ENCODE results near the gene MBOAT7.
A peak's percentile ranks its signal among the peaks of the same experiment; 100 is the strongest.

The MBOAT7 gene

DNA sequence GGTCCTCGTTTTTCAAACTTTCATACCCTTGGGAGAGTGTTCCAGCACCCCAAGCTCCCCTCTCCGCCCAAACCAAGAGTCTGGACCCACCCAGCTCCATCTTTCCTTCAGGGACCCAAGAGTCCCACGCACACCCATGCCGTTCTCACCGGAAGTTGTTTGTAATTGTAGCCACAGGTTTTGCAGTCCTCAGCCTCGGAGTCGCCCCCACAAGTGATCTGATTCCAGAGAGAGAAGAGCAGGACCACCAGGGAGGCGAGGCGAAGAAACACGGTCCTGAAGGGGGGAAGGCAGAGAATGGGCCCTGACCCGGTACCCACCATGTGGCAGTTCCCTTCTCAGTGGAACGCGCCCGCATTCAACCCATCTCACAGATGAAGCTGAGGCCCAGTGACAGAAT lies 26.5 kb downstream of the MBOAT7 start:
- no peak for DNase-seq (ENCODE audit: low read depth in 2 of 2)

DNA sequence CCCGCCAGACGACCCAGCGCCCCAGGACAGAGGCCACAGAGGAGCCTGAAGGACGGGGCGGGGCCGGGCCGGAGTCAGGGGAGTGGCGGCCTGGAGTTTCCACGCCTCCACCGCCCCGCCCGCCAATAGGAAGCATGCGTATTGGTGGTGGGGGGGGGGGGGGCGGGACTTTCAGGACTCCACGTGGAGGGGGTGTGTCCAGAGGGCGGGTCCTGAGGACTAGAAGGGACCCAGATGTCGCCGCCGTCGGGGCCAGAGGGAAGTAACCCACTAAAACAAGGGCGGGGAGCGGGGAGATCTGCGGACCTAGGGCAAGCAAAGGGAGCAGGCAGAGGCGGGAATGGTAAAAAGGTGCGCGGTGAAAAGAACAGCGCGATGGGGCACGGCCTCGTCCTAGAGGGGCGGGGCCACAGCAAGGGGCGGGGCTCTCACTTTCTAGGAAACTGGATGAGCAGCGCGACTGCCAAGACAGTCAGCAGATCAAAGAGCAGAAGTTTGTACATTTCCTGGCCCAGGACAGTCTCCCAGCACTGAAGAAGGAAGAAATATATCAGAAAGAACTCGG lies 27.1 kb downstream of the MBOAT7 start:
- peak; percentile 80 to 85 for DNase-seq (ENCODE audit: low read depth in 2 of 2)

DNA sequence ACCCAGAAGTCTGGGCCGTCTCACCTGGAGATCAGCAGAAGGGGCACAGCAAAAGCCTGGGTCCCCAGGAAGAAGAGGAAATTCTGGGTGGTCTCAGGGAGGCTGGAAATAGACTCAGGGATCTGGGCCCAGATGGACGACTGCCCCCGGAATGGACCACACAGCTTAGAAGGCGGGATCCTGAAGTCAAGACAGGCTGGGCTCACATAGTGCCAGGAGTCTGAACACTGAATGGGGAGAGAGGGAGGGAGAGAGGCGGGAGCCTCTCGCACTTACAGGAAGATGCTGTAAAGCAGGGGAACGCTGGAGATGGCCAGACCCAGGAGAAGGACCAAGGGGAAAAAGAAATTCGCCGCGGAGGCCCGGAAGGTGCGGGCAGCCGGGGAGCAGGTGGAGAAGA lies 28.5 kb downstream of the MBOAT7 start:
- no peak for DNase-seq (ENCODE audit: low read depth in 2 of 2)

DNA sequence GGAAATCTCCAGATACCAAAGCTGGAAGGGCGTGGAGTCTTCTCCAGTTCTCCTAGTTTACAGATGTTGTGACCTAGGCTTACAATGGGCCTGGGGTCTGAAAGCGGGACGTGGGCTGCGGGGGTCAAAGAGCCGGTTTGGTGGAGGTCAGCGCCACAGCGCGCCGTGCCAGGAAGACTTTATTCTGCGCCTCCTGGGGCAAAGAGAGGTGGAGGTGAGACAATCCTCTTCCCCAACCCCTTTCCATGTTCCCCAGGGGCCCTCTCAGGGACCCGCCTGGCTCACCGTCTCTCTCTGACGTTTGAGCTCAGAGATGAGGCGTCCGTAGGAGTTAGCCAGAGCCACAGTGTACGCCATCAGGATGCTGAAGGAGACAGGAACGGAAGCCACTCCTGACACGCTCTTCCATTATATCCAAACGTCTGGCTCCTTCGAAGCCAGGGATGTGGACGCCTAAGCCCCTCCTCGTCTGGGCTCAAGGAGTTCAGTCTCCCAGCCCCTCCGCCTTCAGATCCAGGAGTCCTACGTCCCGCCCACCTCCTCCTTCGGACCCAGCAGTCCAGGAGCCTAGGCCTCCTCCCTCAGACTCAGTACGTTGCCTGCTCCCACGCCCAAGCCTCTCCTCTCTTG lies 29.1 kb downstream of the MBOAT7 start:
- no peak for DNase-seq (ENCODE audit: low read depth in 2 of 2)

DNA sequence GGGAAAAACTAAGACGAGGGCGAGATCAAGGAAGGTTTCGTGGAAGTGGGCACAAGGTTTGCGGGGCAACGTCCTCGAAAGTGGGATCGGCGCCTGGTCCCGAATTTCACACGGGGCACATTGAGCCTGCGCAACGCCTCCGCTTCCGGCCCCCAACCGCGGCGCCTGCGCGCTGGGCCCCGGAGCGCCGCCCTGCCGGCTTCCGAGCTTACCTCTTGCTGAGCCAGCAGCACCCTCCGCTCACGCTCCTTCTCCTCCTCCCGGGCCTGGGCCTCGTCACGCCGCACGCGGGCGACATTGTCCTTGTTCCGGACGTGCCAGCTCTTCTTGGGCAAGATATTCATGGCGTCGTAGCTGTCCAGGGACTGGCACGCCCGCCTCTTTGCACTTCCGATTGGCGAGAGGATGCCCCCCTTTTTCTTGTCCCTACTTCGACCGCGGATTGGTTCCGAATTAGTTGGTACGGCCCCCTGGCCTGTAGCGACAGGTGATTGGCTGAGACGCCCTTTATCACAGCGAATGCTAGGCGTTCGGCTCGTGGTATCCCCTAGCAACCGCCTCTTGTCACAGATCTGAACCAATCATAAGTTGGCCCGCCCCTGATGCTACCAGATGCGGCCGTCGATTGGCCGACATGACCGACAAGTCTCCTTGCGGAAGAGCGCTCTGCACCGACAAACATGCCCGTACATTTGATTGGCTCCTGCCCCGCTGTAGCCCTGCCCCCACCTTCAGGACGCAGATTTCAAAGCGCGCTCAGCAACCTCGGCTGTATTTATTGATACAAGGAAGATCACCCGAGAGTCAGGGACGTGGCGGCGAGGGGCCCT lies 29.8 kb downstream of the MBOAT7 start, which contains the start of gene LENG1:
TSS of gene LENG1 (minus strand) at position 370 of the 830 bp plus-strand sequence. CDS start at position 344, 26 bp downstream.
- DNase-seq (ENCODE audit: low read depth in 2 of 2), result peak; percentile 93 to 97

DNA sequence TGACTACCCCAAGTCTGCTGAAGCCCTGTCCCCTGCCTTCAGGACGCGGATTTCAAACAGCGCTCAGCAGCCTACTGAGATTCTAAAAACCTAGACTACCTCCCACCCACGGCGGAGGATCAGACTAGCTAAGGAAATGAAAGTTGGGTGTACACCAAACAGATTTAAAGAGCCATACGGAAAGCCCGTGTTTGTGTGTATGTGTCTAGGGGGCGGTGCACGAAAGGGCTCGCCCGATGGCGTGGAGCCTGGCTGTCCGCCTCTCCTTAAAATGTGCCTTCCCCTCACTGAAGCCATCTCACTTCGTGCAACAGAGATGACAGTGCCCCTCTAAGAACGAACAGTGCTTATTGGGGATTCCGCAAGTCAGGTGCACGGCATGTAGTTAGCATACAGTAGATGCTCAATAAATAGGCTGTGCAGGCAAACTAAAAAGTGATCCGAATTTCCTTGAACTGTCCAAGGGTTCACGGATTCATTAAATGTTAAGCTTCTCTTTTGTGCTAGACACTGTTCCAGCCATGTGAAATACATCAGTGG lies 30.5 kb downstream of the MBOAT7 start:
- no peak for DNase-seq (ENCODE audit: low read depth in 2 of 2)

DNA sequence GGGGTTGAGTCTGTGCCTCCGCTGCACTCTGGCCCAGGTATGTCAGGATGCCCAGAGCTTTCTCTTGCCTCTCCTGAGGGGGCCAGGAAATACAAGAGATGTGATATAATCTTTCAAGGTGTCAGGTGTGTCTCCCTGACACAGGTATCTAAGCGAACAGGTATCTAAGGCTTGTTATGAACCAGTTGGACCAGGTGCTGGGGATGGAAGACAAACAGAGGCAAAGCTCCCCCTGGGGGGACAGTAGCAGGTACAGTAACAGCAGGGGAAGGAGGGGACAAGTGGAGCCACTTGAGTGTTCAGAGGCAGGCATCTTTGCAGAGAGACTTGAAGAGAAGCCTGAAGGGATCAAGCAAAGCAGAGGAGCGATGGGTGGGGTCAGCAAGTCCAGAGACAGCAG lies 32.4 kb downstream of the MBOAT7 start:
- no peak for DNase-seq (ENCODE audit: low read depth in 2 of 2)

DNA sequence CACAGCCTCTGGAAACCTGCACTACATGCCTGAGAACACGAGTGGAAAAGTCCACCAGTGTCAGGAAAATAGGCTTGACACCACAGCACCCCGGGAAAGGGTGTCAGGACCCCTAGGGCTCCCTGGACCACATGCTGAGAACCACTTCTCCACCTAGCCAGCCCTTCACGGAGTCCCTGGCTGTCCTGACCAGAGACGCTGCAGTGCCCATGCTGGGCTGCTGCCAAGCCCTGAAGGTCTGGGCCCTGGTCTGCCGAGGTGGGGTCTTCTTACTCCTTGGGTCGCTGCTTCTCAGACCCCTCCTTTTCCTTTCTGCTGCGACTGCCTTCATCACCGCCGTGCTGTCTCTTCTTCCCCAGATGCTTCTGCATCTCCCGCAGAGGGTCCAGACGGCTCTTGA lies 32.9 kb downstream of the MBOAT7 start:
- no peak for DNase-seq (ENCODE audit: low read depth in 2 of 2)

DNA sequence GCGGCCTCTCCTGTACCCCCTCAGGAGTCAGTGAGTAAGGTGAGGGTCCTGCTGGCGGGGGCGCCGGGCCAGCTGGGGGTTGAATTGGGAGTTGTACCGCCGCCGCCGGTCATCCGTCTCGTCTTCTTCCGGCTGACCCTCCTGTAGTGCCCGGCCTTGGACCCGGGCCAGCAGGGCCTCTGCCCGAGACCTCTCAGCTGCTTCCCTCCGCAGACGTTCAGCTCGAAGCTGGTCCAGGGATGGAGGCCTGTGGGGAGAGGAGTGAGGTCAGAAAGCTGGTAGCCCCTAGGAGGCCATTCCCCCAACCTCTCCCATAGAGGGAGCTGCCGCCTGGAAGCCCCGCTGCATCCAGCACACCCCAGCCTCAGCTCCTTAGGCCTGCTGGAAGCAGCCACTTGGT lies 33.7 kb downstream of the MBOAT7 start:
- no peak for DNase-seq (ENCODE audit: low read depth in 2 of 2)

DNA sequence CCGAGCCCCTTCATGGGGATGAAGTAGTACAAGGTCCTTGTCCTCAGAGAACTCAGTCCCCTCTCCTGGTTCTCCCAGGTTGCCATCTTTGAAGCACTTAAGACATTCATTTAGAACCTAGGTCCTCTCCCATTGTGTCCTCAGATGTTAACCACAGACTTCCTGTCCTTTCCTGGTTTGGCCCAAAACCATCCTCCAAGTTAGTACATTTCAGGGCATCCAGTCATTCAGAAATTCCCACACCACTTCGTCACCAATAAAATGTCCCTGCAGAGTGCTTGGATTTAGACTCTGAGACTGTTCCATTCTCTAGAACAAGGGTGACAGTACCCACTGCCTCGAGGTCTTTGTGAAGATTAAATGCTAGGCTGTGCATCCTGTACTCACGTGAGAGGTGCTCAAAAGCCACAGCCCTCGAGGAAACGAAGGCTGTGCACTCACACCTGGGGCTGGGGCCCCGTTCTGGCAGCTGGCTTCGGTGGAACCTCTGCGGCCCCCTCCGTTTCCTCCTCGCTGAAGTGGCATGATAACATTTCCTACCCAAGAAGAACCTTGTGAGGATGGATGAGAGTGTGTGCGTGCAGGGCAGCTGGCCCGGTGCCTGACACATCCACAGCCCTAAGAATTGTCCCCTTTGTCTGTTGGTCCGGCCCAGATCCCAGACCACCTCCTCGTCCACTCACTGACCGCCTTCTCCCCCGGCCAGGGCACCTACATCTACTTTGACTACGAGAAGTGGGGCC lies 34.6 kb downstream of the MBOAT7 start:
- DNase-seq (ENCODE audit: low read depth in 2 of 2), result no peak

DNA sequence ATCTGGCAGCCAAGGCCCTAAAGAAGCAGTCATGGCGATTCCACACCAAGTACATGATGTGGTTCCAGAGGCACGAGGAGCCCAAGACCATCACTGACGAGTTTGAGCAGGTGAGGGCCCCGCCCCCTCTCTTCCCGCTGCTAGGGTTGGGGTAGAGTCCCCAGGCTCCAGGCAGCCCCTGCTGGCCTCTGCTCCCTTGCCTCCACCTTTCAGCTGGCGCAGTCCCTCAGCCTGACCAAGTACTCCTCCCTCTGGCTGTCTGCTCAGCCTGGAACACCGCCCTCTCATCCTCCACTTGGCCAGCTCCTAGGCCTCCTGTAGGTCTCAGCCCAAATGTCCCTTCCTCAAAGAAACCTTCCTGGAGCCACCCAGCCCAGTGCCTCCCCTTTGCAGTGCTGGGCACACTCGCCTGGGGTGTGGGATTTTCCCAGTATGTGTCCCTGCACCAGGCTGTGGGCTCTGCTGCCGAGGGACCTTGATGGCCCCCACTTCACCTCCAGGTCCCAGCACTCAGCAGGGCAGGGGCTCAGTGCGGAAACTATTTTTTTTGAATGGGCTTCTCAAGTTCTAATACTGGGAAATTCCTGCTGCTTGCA lies 35.6 kb downstream of the MBOAT7 start:
- no peak for DNase-seq (ENCODE audit: low read depth in 2 of 2)

DNA sequence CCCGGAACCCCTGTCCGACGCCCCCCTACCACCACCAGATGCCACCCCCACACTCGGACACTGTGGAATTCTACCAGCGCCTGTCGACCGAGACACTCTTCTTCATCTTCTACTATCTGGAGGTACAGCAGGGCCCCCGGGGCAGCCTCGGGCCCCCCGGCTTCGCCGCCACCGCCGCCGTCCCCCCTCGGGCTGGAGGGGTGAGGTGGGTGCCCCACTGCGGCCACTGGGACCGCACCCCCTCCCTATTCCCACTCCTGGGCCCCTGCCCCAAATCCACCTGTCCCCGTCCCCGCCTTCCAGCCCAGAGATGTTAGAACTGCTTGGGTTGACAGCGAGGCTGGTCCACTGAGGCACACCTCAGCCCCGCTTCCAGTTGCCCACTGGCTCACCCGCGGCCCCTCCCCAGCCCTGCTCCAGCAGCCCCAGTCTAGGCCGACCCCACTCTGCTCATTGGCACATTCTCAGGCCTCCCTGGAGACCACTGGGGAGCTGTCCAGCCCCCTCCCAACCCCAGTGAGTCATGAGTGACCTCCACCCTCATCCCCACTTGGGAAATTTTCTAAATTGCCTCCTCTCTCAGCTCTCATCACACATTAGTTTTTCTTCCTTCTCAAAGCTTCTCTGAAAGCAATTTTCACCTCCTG lies 36.4 kb downstream of the MBOAT7 start:
- DNase-seq (ENCODE audit: low read depth in 2 of 2), result no peak

DNA sequence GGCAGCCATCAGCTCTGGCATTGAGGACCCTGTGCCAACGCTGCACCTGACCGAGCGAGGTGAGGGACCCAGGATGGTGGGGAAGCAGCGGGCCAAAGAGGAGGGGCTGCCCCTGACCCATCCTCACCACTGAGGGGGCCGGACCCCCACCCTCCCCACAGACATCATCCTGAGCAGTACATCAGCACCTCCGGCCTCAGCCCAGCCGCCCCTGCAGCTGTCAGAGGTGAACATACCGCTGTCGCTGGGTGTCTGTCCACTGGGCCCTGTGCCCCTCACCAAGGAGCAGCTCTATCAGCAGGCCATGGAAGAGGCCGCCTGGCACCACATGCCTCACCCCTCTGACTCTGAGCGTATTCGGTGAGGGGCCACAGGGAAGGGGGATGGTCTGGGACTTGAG lies 37.1 kb downstream of the MBOAT7 start:
- DNase-seq (ENCODE audit: low read depth in 2 of 2), result no peak

DNA sequence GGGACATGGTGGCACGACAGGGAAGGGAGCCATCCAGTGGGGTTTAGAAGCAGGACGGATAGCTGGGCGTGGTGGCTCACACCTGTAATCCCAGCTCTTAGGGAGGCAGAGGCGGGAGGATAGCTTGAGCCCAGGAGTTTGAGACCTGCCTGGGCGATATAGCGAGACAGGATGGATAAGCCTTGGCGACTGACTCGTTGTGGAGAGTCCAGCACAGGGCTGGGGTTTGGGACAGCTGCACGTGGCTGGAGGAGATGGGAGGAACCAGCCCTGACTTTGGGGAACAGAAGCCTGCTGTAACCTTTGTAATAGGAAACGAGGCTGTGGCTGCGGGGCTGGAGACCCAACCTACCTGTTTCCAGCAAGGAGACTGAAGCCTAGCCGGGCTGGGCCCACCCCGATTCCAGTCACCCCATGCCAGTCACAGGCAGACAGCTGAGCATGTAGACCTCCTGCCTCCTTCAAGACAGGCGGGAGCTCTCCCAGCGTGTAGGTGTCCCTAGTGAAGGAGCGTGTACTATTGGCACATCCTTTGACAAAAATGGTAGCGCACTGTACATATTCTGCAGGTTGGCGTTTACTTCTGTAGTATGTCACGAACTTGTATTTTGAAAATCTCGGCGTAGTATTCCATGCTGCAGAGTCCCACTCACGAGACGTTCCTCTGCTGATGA lies 37.9 kb downstream of the MBOAT7 start:
- no peak for DNase-seq (ENCODE audit: low read depth in 2 of 2)

DNA sequence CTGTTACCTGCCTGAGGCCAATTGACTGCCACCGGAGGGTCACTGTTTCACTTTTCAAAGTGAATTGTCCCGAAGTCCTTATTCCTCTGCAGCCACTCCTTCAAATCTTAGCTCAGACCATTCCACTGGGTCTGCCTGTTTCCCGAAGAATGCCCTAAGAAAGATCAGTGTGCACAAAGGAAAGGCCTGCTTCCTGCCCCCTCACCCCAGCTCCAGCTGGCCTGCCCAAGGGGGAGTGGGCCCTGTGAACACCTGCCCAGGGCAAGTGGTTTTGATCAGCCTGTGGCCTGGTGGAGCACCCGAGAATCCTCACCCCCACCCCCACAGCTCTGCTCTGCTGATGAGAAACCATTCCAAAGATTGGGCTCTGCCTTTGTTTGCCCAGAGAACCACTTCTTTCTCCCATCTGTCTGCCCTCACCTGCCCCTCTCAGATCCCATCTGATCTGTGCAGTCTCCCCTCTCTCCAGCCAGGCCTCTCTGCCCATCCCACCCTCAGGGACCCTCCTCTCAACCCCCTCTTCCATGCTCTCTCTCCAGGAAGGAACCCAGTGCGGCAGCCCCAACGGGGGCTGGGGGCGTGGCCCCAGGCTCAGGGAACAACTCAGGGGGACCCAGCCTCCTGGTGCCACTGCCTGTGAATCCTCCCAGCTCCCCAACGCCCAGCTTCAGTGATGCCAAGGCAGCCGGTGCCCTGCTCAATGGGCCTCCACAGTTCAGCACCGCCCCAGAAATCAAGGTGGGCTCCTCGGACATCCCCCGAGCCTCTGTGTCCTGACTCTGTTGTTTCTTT lies 40.2 kb downstream of the MBOAT7 start:
- no peak for DNase-seq (ENCODE audit: low read depth in 2 of 2)

DNA sequence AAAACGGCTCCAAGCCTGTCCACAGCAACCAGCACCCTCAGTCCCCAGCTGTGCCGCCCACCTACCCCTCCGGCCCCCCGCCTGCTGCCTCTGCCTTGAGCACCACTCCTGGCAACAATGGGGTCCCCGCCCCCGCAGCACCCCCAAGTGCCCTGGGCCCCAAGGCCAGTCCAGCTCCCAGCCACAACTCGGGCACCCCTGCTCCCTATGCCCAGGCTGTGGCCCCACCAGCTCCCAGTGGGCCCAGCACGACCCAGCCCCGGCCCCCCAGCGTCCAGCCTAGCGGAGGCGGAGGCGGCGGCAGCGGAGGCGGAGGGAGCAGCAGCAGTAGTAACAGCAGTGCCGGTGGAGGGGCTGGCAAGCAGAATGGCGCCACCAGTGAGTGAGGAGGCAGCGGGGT lies 41.2 kb downstream of the MBOAT7 start:
- DNase-seq (ENCODE audit: low read depth in 2 of 2), result no peak

DNA sequence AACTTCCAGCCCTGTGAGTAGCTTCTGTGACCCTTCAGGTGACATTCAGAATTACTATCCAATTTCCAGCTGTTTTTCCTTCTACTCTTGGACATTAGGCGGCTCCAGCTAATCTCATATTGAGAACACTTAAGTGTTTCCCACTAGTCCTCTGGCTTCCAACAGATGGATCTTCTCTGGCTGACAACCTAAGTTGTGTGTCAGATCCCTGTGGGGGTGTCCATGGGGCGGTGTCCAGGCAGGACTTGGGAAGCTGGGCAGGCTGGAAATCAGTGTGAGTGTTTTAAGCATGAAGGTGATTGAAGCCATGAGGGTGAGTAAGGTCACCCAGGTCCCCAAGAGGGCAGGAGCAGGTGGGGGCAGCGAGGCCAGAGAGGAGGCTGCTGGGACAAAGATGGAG lies 41.7 kb downstream of the MBOAT7 start:
- DNase-seq (ENCODE audit: low read depth in 2 of 2), result no peak

DNA sequence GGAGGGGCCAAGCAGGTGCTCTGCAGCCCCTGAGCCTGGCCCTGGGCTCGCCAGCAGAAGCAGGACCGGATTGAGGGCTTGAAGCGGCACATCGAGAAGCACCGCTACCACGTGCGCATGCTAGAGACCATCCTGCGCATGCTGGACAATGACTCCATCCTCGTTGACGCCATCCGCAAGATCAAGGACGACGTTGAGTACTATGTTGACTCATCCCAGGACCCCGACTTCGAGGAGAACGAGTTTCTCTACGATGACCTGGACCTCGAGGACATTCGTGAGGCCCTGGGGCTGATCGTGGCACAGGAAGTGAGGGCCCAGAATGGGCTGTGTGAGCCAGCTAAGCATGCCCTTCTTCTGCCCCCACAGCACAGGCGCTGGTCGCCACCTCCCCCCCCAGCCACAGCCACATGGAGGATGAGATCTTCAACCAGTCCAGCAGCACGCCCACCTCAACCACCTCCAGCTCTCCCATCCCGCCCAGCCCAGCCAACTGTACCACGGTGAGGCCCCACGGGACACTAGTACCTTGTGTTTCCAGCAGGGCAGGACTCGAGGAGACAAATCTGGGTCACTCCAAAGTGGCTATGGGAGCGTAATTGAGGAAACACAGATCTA lies 43.7 kb downstream of the MBOAT7 start:
- no peak for DNase-seq (ENCODE audit: low read depth in 2 of 2)

DNA sequence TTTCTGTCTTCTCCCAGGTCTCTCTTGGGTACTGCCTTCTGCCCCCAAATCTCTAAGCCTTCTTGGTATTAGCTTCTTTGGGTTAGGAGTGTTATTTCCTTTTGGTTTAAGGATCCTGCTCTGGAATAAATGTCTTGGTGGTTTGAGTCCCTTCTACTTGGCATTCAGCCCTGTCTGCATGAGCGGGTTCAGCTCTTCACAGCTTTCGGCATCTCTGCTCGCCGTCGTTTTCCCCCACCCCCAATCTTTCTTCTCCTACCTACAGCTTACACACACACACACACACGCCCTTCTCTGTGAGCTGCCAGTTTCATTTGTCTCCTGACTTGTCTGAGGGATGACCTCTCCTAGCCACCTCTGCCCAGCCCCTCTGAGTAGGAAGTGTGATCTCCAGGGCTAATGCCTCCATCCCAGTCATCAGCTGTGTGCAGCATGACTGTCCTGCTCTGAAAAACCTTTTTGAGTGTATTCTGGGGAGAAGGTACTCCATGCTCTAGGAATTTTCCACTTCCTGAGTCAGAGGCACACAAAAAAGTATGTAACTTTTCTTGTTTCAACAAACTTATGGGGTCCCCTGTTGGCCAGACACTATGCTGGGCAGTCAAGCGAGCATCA lies 47.1 kb downstream of the MBOAT7 start:
- DNase-seq (ENCODE audit: low read depth in 2 of 2), result no peak
